IMR-90 (cell line): Measurements from ENCODE around the gene HYAL1. TPM values are rescaled to one million over a fixed set of nuclear protein-coding genes. Genes with fewer than 3 reads are reported as not detected.
A peak's percentile ranks its signal among the peaks of the same experiment; 100 is the strongest.

Experiments used
- ATAC-seq: fragments of 200-7000 bp; cut with Tn5 transposase; 2 replicates; pipeline ENCODE4 v1.9.1; 2020; ENCODE audit warnings: low read depth, mild to moderate bottlenecking, moderate library complexity
- BruUV-seq: library from RNA; stranded (reverse); fragments of 400-500 nt; replicated peaks from 2 replicates; lab custom pipeline; 2021; lab: Mats Ljungman, UMichigan
- CTCF ChIA-PET: fragments of 300-600 bp; formaldehyde crosslinking; extraction: SDS; loops from one replicate; lab custom pipeline; 2021; ENCODE audit warnings: antibody characterized with exemption; lab: Yijun Ruan, JAX
- POLR2A ChIA-PET: fragments of 300-600 bp; sonication (Branson Sonifier 250); formaldehyde crosslinking; loops from one replicate; lab custom pipeline; 2022; ENCODE audit warnings: antibody characterized with exemption; ENCODE audit not compliant: unreplicated experiment; lab: Charles Lee
- DNase-seq: peaks from one replicate; pipeline ENCODE4 v3.0.0; 2013
- H2AFZ ChIP-seq: replicated peaks from 2 replicates; pipeline ENCODE3; 2013; ENCODE audit warnings: low read length, mild to moderate bottlenecking; ENCODE audit not compliant: poor library complexity
- H2AK5ac ChIP-seq: 2 replicates; pipeline ENCODE4 v1.6.1; 2013; ENCODE audit warnings: low read depth, low read length, inconsistent platforms
- H2AK9ac ChIP-seq: replicated peaks from 2 replicates; pipeline ENCODE3; 2013; ENCODE audit warnings: mild to moderate bottlenecking, low read depth, low read length, moderate library complexity; ENCODE audit not compliant: poor library complexity
- H2BK120ac ChIP-seq: 2 replicates; pipeline ENCODE4 v1.6.1; 2013; ENCODE audit warnings: low read depth, low read length, inconsistent platforms
- H2BK15ac ChIP-seq: 3 replicates; pipeline ENCODE4 v1.6.1; 2013; ENCODE audit warnings: low read depth, low read length, inconsistent platforms
- H2BK20ac ChIP-seq: 2 replicates; pipeline ENCODE4 v1.6.1; 2013; ENCODE audit warnings: low read depth, mild to moderate bottlenecking, inconsistent platforms, low read length, moderate library complexity
- H2BK5ac ChIP-seq: 2 replicates; pipeline ENCODE4 v1.6.1; 2013; ENCODE audit warnings: mild to moderate bottlenecking, low read depth, low read length, inconsistent platforms; ENCODE audit not compliant: poor library complexity, severe bottlenecking
- H3K14ac ChIP-seq: replicated peaks from 2 replicates; pipeline ENCODE4 v1.6.1; 2013; ENCODE audit warnings: low read depth, low read length, inconsistent platforms
- H3K18ac ChIP-seq: 2 replicates; pipeline ENCODE4 v1.6.1; 2013; ENCODE audit warnings: low read depth, low read length, control low read depth
- H3K23ac ChIP-seq: 2 replicates; pipeline ENCODE4 v1.6.1; 2013; ENCODE audit warnings: low read depth, low read length, inconsistent platforms
- H3K27ac ChIP-seq: 2 replicates; pipeline ENCODE4 v1.5.1; 2013; ENCODE audit warnings: mild to moderate bottlenecking, control low read depth, low read length; ENCODE audit not compliant: insufficient read depth
- H3K27me3 ChIP-seq: 2 replicates; pipeline ENCODE4 v1.6.1; 2013; ENCODE audit warnings: low read length; ENCODE audit not compliant: control insufficient read depth, insufficient read depth
- H3K36me3 ChIP-seq: 2 replicates; pipeline ENCODE4 v1.6.1; 2013; ENCODE audit warnings: low read length, mixed read lengths; ENCODE audit not compliant: control insufficient read depth, insufficient read depth
- H3K4ac ChIP-seq: 2 replicates; pipeline ENCODE4 v1.6.1; 2013; ENCODE audit warnings: low read depth, low read length, inconsistent platforms
- H3K4me1 ChIP-seq: 2 replicates; pipeline ENCODE4 v1.6.1; 2013; ENCODE audit warnings: low read length, mixed read lengths; ENCODE audit not compliant: control insufficient read depth, insufficient read depth
- H3K4me2 ChIP-seq: 2 replicates; pipeline ENCODE4 v1.6.1; 2013; ENCODE audit warnings: low read depth, mild to moderate bottlenecking, control low read depth, low read length, moderate library complexity
- H3K4me3 ChIP-seq: 2 replicates; pipeline ENCODE4 v1.5.1; 2013; ENCODE audit warnings: low read depth, mild to moderate bottlenecking, control low read depth, low read length, moderate library complexity; ENCODE audit not compliant: insufficient read depth
- H3K56ac ChIP-seq: 2 replicates; pipeline ENCODE4 v1.6.1; 2013; ENCODE audit warnings: low read length, inconsistent platforms; ENCODE audit not compliant: insufficient read depth; ENCODE audit errors: extremely low read depth
- H3K79me1 ChIP-seq, 2 experiments: 2 replicates each; pipeline ENCODE4 v1.6.1; 2013; ENCODE audit warnings: low read length in 2 of 2, inconsistent platforms in 1 of 2, low read depth in 1 of 2
- H3K9ac ChIP-seq: 2 replicates; pipeline ENCODE4 v1.6.1; 2013; ENCODE audit warnings: low read depth, low read length, control low read depth
- H3K9me1 ChIP-seq: 2 replicates; pipeline ENCODE4 v1.6.1; 2013; ENCODE audit warnings: low read length, inconsistent platforms; ENCODE audit not compliant: insufficient read depth
- H3K9me3 ChIP-seq: 2 replicates; pipeline ENCODE4 v1.6.1; 2013; ENCODE audit warnings: low read length; ENCODE audit not compliant: control insufficient read depth, insufficient read depth
- H4K20me1 ChIP-seq: 2 replicates; pipeline ENCODE4 v1.6.1; 2013; ENCODE audit warnings: low read length, inconsistent platforms; ENCODE audit not compliant: insufficient read depth
- H4K5ac ChIP-seq: 2 replicates; pipeline ENCODE4 v1.6.1; 2013; ENCODE audit warnings: mild to moderate bottlenecking, low read depth, low read length, control low read depth
- H4K8ac ChIP-seq, 2 experiments: 2 replicates each; pipeline ENCODE4 v1.6.1; 2013; ENCODE audit warnings: low read depth in 2 of 2, low read length in 2 of 2, control low read depth in 1 of 2, inconsistent platforms in 1 of 2
- H4K91ac ChIP-seq: 2 replicates; pipeline ENCODE4 v1.6.1; 2013; ENCODE audit warnings: low read depth, low read length, inconsistent platforms; ENCODE audit not compliant: insufficient read depth
- FOS ChIP-seq: fragments of 150-350 bp; IDR thresholded peaks from 2 replicates; pipeline ENCODE4 v1.6.1; 2016; ENCODE audit warnings: low read depth, low read length
- MAFK ChIP-seq: IDR thresholded peaks from 2 replicates; pipeline ENCODE4 v1.6.1; 2012; ENCODE audit warnings: low read depth, low read length, improper control_type of control experiment
- MAZ ChIP-seq: IDR thresholded peaks from 2 replicates; pipeline ENCODE4 v1.6.1; 2012; ENCODE audit warnings: low read depth, mild to moderate bottlenecking, low read length, improper control_type of control experiment, moderate library complexity, borderline replicate concordance
- NFE2L2 ChIP-seq: fragments of 150-350 bp; IDR thresholded peaks from 2 replicates; pipeline ENCODE4 v1.6.1; 2016; ENCODE audit warnings: low read depth, mild to moderate bottlenecking, low read length
- POLR2A ChIP-seq: IDR thresholded peaks from 2 replicates; pipeline ENCODE4 v1.6.1; 2012; ENCODE audit warnings: mild to moderate bottlenecking, low read depth, low read length
- RAD21 ChIP-seq: IDR thresholded peaks from 2 replicates; pipeline ENCODE4 v1.6.1; 2012; ENCODE audit warnings: low read length, improper control_type of control experiment
- RFX5 ChIP-seq: IDR thresholded peaks from 2 replicates; pipeline ENCODE4 v1.8.0; 2012; ENCODE audit warnings: low read depth, mild to moderate bottlenecking, low read length, moderate library complexity
- SMC3 ChIP-seq: fragments of 150-350 bp; IDR thresholded peaks from 2 replicates; pipeline ENCODE4 v1.6.1; 2016; ENCODE audit warnings: low read depth, mild to moderate bottlenecking, antibody characterized with exemption, low read length, moderate library complexity
- WGBS, 2 experiments: methylation state at CpG; one replicate each; pipeline versions ENCODE4 v1.1.5 to v1.1.7; 2013; ENCODE audit warnings: missing lambda C conversion rate in 2 of 2; ENCODE audit not compliant: insufficient read length in 1 of 2; ENCODE audit errors: extremely low coverage in 2 of 2; 5-methylcytosine and 5-hydroxymethylcytosine counted together
- dilution Hi-C: fragments of 300-500 bp; cut with HindIII; formaldehyde crosslinking; loops from one replicate; pipeline ENCODE4 v1.14.3; 2018; ENCODE audit warnings: low sequenced_read_pairs; ENCODE audit not compliant: unreplicated experiment
- in situ Hi-C: fragments of 300-500 bp; cut with MboI; formaldehyde crosslinking; loops from 3 replicates; pipeline ENCODE4 v1.14.3; 2019; ENCODE audit warnings: low sequenced_read_pairs, inconsistent platforms, mixed read lengths
- intact Hi-C: fragments of 100-400 bp; cut with micrococcal nuclease; formaldehyde crosslinking; loops from 2 replicates; pipeline ENCODE4 v1.10.0; 2022
- polyA plus RNA-seq, 3 experiments: library from polyadenylated mRNA; depleted of rRNA; stranded (reverse); fragments of >200 nt; gene quantifications; 2 replicates each; pipeline ENCODE4 v1.2.3, GENCODE V29; 2012; ENCODE audit warnings: low replicate concordance in 1 of 3
- total RNA-seq: library from RNA; depleted of rRNA; stranded (reverse); fragments of >200 nt; gene quantifications from 2 replicates; pipeline ENCODE4 v1.2.3, GENCODE V29; 2012
- TF ChIP-seq, protein P1 (sequence below): fragments of 150-350 bp; IDR thresholded peaks from 2 replicates; pipeline ENCODE4 v1.6.1; 2017; ENCODE audit warnings: mild to moderate bottlenecking, antibody characterized with exemption, low read length, low read depth
- TF ChIP-seq, protein P2 (sequence below): conservative IDR thresholded peaks from 2 replicates; pipeline ENCODE4 v1.5.1; 2012; ENCODE audit warnings: mild to moderate bottlenecking, low read depth, low read length, improper control_type of control experiment

HYAL1 gene
- total and polyA plus RNA-seq, 2 of the 4 experiments (the other 2 are of a cell fraction): 0.32 to 0.36 TPM

DNA sequence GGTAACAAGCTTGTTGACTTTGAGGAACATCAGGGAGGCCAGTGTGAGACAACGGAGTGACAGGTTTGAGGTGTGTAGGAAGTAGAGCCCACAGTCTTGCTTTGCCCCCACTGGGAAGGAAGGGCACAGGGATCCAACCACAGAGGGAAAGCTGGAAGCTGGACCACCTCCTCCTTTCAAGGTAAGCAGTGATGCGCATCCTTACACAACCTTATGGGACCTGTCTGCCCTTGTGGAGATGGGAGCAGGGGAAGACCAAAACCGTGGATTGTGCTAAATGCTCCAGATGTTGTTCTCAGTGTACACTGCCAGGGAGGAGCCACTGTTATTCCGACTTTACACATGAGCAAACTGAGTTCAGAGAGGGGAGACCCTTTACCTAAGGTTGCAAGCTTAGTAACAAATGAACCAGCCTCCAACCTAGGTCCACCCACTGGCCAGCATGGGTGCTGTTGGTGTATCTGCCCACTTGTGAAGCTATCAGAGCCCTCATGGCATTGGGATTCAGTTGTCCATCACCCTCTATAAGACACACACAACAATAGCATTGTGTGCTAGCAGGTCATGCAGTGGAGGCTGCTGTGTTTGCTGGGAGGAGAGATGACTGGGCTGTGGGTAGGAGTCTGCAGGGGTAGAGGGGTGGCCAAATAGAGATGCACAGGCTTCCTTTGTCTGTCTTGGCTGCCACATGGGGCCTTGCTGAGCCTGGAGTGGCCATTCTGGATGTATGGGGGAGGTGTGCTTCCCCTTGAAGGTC is 25.1 kb downstream of the HYAL1 start:
- H4K8ac ChIP-seq: no peak overlapping the region
- H3K9me3 ChIP-seq: no peaks in the 10 kb centered on the region
- no peaks in the 10 kb centered on the region for H4K20me1 ChIP-seq
- no peak overlapping the region for H3K27ac ChIP-seq
- no peaks in the 10 kb centered on the region for H3K9me1 ChIP-seq
- H2AFZ ChIP-seq: no peak overlapping the region
- no peak overlapping the region for H4K91ac ChIP-seq
- no TSS peak for BruUV-seq
- WGBS, 2 experiments: 56% methylated on average over 1 of the region's 4 CpGs; no CpG with 5 or more reads in 1 of the 2 experiments
- H2AK9ac ChIP-seq: peak overlapping the region; percentile 50
- no peak overlapping the region for H2BK120ac ChIP-seq
- H3K4me1 ChIP-seq: no peaks in the 10 kb centered on the region
- H2AK5ac ChIP-seq: 0 out of 2 replicates have a peak overlapping the region, but pooled peaks have one; percentile 5
- no peak overlapping the region for H3K4ac ChIP-seq
- ChIA-PET POLR2A (interaction anchor here (0.6 kb wide), 1 partner anchor 1014 kb away, joined by 16 read pairs; no protein-coding TSS in a partner anchor), CTCF (no interaction called here)
- intact Hi-C loops: no loop called here
- no peaks in the 10 kb centered on the region for H3K79me1 ChIP-seq
- peak; percentile 5; the same call in 1 of the 2 replicates for ATAC-seq
- no peak overlapping the region for H3K18ac ChIP-seq
- H2BK5ac ChIP-seq: no peak overlapping the region
- H3K56ac ChIP-seq: no peak overlapping the region
- H2BK15ac ChIP-seq: no peak overlapping the region
- no peak for TF ChIP-seq POLR2A
- no peak for TF ChIP-seq MAZ
- TF ChIP-seq FOS: no peak
- TF ChIP-seq RFX5: no peak
- TF ChIP-seq, protein P1, sequence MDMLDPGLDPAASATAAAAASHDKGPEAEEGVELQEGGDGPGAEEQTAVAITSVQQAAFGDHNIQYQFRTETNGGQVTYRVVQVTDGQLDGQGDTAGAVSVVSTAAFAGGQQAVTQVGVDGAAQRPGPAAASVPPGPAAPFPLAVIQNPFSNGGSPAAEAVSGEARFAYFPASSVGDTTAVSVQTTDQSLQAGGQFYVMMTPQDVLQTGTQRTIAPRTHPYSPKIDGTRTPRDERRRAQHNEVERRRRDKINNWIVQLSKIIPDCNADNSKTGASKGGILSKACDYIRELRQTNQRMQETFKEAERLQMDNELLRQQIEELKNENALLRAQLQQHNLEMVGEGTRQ: no peak
- TF ChIP-seq, protein P2, sequence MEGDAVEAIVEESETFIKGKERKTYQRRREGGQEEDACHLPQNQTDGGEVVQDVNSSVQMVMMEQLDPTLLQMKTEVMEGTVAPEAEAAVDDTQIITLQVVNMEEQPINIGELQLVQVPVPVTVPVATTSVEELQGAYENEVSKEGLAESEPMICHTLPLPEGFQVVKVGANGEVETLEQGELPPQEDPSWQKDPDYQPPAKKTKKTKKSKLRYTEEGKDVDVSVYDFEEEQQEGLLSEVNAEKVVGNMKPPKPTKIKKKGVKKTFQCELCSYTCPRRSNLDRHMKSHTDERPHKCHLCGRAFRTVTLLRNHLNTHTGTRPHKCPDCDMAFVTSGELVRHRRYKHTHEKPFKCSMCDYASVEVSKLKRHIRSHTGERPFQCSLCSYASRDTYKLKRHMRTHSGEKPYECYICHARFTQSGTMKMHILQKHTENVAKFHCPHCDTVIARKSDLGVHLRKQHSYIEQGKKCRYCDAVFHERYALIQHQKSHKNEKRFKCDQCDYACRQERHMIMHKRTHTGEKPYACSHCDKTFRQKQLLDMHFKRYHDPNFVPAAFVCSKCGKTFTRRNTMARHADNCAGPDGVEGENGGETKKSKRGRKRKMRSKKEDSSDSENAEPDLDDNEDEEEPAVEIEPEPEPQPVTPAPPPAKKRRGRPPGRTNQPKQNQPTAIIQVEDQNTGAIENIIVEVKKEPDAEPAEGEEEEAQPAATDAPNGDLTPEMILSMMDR: no peak
- no peak for TF ChIP-seq SMC3
- TF ChIP-seq NFE2L2: no peak
- no peak for TF ChIP-seq MAFK
- TF ChIP-seq RAD21: no peak
- no peak overlapping the region for H3K9ac ChIP-seq
- peaks cover 18% of the 10 kb centered on the region; the same call in 1 of the 2 replicates for H3K36me3 ChIP-seq
- no peaks in the 10 kb centered on the region for H3K27me3 ChIP-seq
- H3K23ac ChIP-seq: no peak overlapping the region
- DNase-seq: no peak
- no peak overlapping the region for H2BK20ac ChIP-seq
- in situ Hi-C loops: no loop called here
- no peak overlapping the region for H3K14ac ChIP-seq
- H3K4me2 ChIP-seq: no peak overlapping the region
- no peak overlapping the region for H3K4me3 ChIP-seq
- no peak overlapping the region for H4K5ac ChIP-seq
- dilution Hi-C loops: no loop called here
